Hepatocyte (in vitro differentiated cells): ENCODE data around the gene PLEKHB1. TPM values are rescaled to one million over a fixed set of nuclear protein-coding genes. Genes with fewer than 3 reads are reported as not detected.

Experiments
- DNase-seq: peaks from one replicate; pipeline ENCODE4 v3.0.0-alpha.2; 2016; ENCODE audit warnings: low spot score
- H2AFZ ChIP-seq: fragments of 200-600 bp; sonication (generic); 2 replicates; pipeline ENCODE4 v1.6.0; 2016; ENCODE audit warnings: antibody characterized with exemption, mild to moderate bottlenecking
- H3K27ac ChIP-seq: fragments of 200-600 bp; sonication (generic); 2 replicates; pipeline ENCODE4 v1.5.1; 2016; ENCODE audit warnings: mild to moderate bottlenecking
- H3K27me3 ChIP-seq: fragments of 200-600 bp; sonication (generic); 2 replicates; pipeline ENCODE4 v1.6.1; 2016
- H3K36me3 ChIP-seq: fragments of 200-600 bp; sonication (generic); replicated peaks from 2 replicates; pipeline ENCODE4 v1.5.1; 2016; ENCODE audit warnings: low read depth; ENCODE audit not compliant: insufficient read depth
- H3K4me1 ChIP-seq: fragments of 200-600 bp; sonication (generic); 2 replicates; pipeline ENCODE4 v1.5.1; 2016; ENCODE audit warnings: mild to moderate bottlenecking, moderate library complexity; ENCODE audit not compliant: insufficient read depth
- H3K4me2 ChIP-seq: fragments of 200-600 bp; sonication (generic); 2 replicates; pipeline ENCODE4 v1.6.0; 2016
- H3K4me3 ChIP-seq: fragments of 200-600 bp; sonication (generic); 2 replicates; pipeline ENCODE4 v1.5.1; 2016; ENCODE audit warnings: mild to moderate bottlenecking
- H3K79me2 ChIP-seq: fragments of 200-600 bp; sonication (generic); 2 replicates; pipeline ENCODE4 v1.6.0; 2017; ENCODE audit warnings: mild to moderate bottlenecking
- H3K9me2 ChIP-seq: fragments of 200-600 bp; sonication (generic); replicated peaks from 2 replicates; pipeline ENCODE4 v1.6.0; 2017; ENCODE audit warnings: mild to moderate bottlenecking; ENCODE audit not compliant: insufficient read depth
- H3K9me3 ChIP-seq: fragments of 200-600 bp; sonication (generic); 2 replicates; pipeline ENCODE4 v1.5.1; 2016; ENCODE audit warnings: low read depth, mild to moderate bottlenecking
- H4K20me1 ChIP-seq: fragments of 200-600 bp; sonication (generic); 2 replicates; pipeline ENCODE4 v1.6.0; 2016; ENCODE audit warnings: mild to moderate bottlenecking; ENCODE audit not compliant: insufficient read depth, poor library complexity, severe bottlenecking
- CTCF ChIP-seq: fragments of 200-600 bp; sonication (generic); IDR thresholded peaks from 2 replicates; pipeline ENCODE4 v1.5.1; 2016; ENCODE audit warnings: antibody characterized with exemption, mild to moderate bottlenecking; ENCODE audit not compliant: poor library complexity
- EZH2 ChIP-seq: fragments of 200-600 bp; sonication (generic); IDR thresholded peaks from 2 replicates; pipeline ENCODE4 v1.6.1; 2016; ENCODE audit warnings: antibody characterized with exemption, mild to moderate bottlenecking, borderline replicate concordance
- EZH2phosphoT487 ChIP-seq: fragments of 200-600 bp; sonication (generic); IDR thresholded peaks from one replicate; pipeline ENCODE4 v1.6.1; 2018; ENCODE audit warnings: antibody characterized with exemption, mild to moderate bottlenecking, low read depth, moderate library complexity; ENCODE audit not compliant: unreplicated experiment, severe bottlenecking
- WGBS: methylation state at CpG from one replicate; pipeline ENCODE4 v1.1.6; 2016; ENCODE audit warnings: low lambda C conversion rate; ENCODE audit errors: missing lambda C conversion rate; 5-methylcytosine and 5-hydroxymethylcytosine counted together
- polyA plus RNA-seq: library from polyadenylated mRNA; unstranded; fragments of >200 nt; fragmentation: Nextera tagmentation; extraction: Ambion mirVana; gene quantifications from 2 replicates; pipeline ENCODE4 v1.2.1, GENCODE V29; 2016
- total RNA-seq: library from RNA; depleted of rRNA; stranded (reverse); fragments of >200 nt; gene quantifications from 2 replicates; pipeline ENCODE4 v1.2.3, GENCODE V29; 2014

PLEKHB1 gene
- total and polyA plus RNA-seq, 2 experiments from 2014 or later: 12.2 to 14.8 TPM

DNA sequence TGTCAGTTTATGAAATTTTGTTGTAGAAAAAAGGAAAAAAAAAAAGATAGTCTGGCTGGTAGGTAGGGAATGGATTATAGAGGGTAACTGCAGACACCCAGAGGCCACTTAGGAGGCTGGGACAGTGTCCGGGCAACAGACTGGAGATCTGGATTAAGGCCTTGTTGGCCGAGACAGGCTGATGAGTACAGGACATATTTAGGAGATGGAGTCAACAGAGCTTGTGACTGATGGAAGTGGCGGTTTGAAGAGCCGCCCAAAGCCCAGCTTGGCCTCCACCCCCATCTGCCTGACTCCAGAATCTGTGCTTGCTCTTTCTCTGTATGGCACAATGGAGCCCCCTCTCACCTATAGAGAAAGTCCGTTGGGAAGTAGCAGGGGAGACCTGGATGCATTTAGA is 7.6 kb downstream of the PLEKHB1 start:
- H2AFZ ChIP-seq: no peak overlapping the region
- 80% methylated on average over 5 of the region's 5 CpGs for WGBS
- no peak overlapping the region for H3K27ac ChIP-seq
- no peak for DNase-seq
- H3K4me2 ChIP-seq: no peak overlapping the region
- H3K79me2 ChIP-seq: no peaks in the 10 kb centered on the region
- no peaks in the 10 kb centered on the region for H3K9me2 ChIP-seq
- H3K4me3 ChIP-seq: no peak overlapping the region
- H3K4me1 ChIP-seq: no peaks in the 10 kb centered on the region
- TF ChIP-seq EZH2phosphoT487: no peak
- no peak for TF ChIP-seq EZH2
- no peak for TF ChIP-seq CTCF
- no peaks in the 10 kb centered on the region for H3K36me3 ChIP-seq
- H3K27me3 ChIP-seq: no peaks in the 10 kb centered on the region
- no peaks in the 10 kb centered on the region for H3K9me3 ChIP-seq
- H4K20me1 ChIP-seq: no peaks in the 10 kb centered on the region

DNA sequence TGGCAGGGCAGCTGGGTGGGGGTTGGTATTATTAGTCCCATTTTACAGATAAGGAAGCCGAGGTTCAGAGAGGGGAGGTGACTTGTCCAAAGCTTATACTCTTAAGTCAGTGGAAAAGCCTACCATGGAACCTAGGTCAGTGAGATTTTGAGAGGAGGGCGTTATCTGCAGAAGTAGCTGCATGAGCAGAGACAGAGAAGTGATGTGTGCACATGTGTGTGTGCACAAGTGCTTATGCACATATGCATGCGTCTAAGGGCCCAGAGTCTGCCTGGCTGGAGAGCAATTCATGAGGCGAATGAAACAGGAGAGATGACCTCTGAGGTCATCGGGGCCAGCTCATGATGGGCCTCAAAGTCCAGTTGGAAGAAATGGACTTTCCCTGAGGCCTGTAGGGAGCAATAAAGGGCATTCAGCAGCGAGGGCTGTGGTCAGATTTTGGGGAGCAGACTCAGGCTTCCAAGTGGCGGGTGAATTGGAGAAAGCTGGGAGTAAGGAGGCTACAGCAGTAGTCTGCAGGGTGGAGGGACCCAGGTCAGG is 8.2 kb downstream of the PLEKHB1 start:
- Histone ChIP-seq H2AFZ (no peak overlapping the region), H4K20me1 (no peaks in the 10 kb centered on the region), H3K9me2 (no peaks in the 10 kb centered on the region), H3K4me2 (no peak overlapping the region), H3K27me3 (no peaks in the 10 kb centered on the region), H3K36me3 (no peaks in the 10 kb centered on the region), H3K27ac (no peak overlapping the region), H3K4me1 (no peaks in the 10 kb centered on the region), H3K9me3 (no peaks in the 10 kb centered on the region), H3K4me3 (no peak overlapping the region), H3K79me2 (no peaks in the 10 kb centered on the region)
- WGBS: 87% methylated on average over 7 of the region's 7 CpGs
- DNase-seq: no peak
- TF ChIP-seq EZH2 (no peak), CTCF (no peak), EZH2phosphoT487 (no peak)

DNA sequence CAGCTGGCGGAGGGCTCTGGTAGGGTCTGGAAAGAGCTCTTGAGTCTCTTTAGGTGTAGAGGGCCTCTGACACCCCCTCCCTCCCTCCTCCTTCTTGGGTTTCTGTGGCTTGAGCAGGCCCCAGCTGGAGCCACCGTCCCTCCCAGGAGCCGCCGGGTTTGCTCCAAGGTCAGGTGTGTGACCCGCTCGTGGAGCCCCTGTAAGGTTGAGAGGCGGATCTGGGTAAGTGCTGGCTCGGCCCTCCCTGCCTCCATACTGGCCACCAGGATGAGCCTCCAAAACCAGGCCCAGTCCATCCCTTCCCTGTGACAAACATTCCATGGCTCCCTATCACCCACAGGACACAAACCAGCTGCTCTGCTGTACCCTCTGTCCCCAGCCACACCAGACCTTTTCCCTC is 9.3 kb downstream of the PLEKHB1 start:
- Histone ChIP-seq H3K27ac (no peak overlapping the region), H3K9me3 (no peaks in the 10 kb centered on the region), H3K4me1 (no peaks in the 10 kb centered on the region), H3K4me3 (no peak overlapping the region), H4K20me1 (no peaks in the 10 kb centered on the region), H3K36me3 (no peaks in the 10 kb centered on the region), H3K27me3 (no peaks in the 10 kb centered on the region), H3K4me2 (no peak overlapping the region), H3K9me2 (no peaks in the 10 kb centered on the region), H3K79me2 (no peaks in the 10 kb centered on the region), H2AFZ (no peak overlapping the region)
- 91% methylated on average over 8 of the region's 8 CpGs for WGBS
- DNase-seq: no peak
- TF ChIP-seq EZH2phosphoT487 (no peak), CTCF (no peak), EZH2 (no peak)

DNA sequence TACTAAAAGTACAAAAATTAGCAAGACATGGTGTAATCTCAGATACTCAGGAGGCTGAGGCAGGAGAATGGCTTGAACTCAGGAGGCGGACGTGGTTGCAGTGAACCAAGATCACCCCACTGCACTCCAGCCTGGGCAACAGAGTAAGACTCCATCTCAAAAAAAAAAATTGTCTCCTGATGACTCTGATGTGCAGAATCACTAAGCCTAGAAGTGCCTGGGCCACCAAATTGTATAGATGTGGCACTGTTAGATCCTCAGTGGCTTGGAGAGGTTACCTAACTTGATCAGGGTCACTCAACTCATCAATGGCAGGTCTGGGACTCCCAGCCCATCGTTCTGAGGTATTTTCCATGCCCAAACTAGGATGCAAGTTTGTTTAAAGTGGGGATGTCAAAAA is 10.6 kb downstream of the PLEKHB1 start:
- H4K20me1 ChIP-seq: no peaks in the 10 kb centered on the region
- no peak for DNase-seq
- WGBS: 98% methylated on average over 3 of the region's 3 CpGs
- H3K4me3 ChIP-seq: no peak overlapping the region
- H3K4me1 ChIP-seq: no peaks in the 10 kb centered on the region
- no peak overlapping the region for H3K4me2 ChIP-seq
- no peaks in the 10 kb centered on the region for H3K27me3 ChIP-seq
- H3K36me3 ChIP-seq: no peaks in the 10 kb centered on the region
- no peaks in the 10 kb centered on the region for H3K79me2 ChIP-seq
- no peak overlapping the region for H2AFZ ChIP-seq
- no peaks in the 10 kb centered on the region for H3K9me3 ChIP-seq
- no peak for TF ChIP-seq CTCF
- TF ChIP-seq EZH2phosphoT487: no peak
- TF ChIP-seq EZH2: no peak
- H3K27ac ChIP-seq: no peak overlapping the region
- H3K9me2 ChIP-seq: no peaks in the 10 kb centered on the region
